GM19035 (cell line): ENCODE data around the gene MTA3.
"Not testable (repeated sequence)": the region's sequence is repeated elsewhere in the genome, so short reads cannot be mapped to it uniquely, and the experiment has no call there.

Source experiments
- ATAC-seq: cut with Tn5 transposase; IDR thresholded peaks from one replicate; pipeline ENCODE4 v1.9.1; 2021; ENCODE audit not compliant: unreplicated experiment

Gene MTA3

DNA sequence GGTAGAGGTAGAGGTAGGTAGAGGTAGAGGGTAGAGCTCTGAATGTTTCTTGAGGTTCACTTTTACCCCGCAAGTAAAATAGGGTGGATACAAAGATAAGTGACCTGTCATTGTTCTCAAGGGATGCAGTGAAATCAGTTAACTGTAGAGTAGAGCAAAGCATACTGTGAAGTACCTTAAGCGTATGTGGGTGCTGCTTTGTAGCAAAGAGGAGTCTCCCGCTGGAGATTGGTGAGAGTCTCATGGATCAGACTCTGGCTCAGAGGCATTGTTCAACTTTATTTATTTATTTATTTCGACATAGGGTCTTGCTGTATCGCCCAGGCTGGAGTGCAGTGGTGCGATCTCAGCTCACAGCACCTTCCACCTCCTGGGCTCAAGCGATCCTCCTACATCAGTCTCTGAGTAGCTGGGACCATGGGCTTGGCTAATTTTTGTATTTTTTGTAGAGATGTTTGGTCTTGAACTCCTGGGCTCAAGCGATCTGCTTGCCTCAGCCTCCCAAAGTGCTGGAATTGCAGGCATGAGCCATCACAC lies 38.7 kb downstream of the MTA3 start:
- ATAC-seq: no peak

DNA sequence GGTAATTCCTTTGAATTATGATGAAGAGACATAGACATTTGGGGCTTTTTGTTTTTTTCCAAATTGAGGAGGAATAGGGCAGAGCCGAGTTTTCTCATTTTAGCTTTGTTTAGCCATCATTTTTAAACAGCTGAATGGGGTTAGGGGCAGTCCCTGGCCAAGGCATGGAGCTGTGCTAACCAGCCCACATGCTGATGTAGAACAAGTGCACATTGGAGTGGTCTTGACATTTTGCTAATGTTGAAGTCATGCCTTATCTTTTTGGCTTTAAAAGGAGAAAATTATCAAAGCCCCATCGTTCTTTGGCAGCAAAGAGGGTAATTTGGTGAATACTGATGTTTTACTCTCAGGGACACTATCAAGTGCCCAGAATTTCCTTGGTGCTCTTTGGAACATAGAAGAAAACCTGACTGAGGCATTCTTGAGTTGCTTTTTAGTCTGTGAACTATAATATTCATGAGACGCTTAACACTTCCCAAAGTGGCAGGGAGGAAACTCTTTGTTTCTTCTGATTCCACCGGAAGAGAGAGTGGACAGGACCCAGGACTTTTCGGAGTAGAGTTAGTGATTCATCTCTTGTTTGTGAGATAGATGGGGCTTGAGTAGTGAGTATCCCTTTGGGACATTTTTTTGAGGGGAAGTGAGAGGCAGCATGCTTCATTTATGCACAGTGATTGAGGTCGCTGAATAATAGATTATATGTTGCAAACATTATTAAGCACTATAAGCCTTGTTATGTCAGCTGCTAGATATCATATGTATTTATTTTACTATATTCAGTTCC lies 45.0 kb downstream of the MTA3 start:
- ATAC-seq: no peak

DNA sequence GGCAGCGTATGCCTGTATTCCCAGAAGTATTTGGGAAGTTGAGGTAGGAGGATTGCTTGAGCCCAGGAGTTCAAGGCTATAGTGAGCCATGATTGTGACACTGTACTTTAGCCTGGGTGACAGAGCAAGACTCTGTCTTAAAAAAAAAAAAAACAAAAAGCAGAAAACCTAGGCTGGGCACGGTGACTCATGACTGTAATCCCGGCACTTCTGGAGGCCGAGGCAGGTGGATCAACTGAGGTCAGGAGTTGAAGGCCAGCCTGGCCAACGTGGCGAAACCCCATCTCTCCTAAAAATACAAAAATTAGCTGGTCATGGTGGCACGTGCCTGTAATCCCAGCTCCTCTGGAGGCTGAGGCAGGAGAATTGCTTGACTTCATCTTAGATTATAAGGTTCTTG lies 46.4 kb downstream of the MTA3 start:
- ATAC-seq: no peak

DNA sequence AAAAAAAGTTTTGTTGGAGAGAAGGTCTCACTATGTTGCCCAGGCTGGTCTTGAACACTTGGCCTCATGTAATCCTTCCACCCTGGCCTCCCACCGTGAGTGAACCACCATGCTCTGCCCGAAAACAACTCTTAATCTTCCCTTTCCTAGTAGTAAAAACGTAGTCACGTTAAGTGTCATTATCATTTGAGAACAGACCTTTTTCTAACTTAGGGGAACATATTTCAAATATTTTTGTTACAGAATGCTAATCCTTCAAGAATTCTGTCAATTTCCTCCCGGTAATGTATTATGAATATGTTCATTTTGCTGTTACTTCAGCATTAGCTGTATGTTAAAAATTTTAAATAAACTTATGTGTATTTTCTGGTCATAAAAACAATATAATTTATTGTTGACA lies 49.7 kb downstream of the MTA3 start:
- ATAC-seq: no peak

DNA sequence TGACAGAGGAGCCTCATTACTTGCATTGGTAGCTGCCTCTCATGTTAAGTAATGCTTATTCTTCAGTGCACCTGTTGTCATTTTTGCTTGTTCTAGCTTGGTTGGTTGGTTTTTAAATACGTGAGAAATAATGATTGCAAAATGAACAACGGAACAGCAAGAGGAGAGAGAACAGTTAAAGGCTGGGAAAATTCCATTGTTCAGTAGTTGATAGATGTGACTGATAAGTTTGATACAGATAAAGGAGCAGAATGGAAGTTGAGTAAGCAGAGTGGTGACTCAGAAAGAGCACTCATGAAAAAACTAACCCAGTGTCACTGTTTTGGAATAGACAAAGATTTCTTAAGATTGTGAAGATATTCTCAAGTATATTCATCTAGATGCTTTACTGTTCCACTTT lies 50.5 kb downstream of the MTA3 start:
- no peak for ATAC-seq

DNA sequence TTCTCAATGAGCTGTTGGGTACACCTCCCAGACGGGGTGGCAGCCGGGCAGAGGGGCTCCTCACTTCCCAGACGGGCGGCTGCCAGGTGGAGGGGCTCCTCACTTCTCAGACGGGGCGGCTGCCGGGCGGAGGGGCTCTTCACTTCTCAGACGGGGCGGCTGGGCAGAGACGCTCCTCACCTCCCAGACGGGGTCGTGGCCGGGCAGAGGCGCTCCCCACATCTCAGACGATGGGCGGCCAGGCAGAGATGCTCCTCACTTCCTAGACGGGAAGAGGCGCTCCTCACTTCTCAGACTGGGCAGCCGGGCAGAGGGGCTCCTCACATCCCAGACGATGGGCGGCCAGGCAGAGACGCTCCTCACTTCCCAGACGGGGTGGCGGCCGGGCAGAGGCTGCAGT lies 53.2 kb downstream of the MTA3 start:
- ATAC-seq: not testable (repeated sequence)

DNA sequence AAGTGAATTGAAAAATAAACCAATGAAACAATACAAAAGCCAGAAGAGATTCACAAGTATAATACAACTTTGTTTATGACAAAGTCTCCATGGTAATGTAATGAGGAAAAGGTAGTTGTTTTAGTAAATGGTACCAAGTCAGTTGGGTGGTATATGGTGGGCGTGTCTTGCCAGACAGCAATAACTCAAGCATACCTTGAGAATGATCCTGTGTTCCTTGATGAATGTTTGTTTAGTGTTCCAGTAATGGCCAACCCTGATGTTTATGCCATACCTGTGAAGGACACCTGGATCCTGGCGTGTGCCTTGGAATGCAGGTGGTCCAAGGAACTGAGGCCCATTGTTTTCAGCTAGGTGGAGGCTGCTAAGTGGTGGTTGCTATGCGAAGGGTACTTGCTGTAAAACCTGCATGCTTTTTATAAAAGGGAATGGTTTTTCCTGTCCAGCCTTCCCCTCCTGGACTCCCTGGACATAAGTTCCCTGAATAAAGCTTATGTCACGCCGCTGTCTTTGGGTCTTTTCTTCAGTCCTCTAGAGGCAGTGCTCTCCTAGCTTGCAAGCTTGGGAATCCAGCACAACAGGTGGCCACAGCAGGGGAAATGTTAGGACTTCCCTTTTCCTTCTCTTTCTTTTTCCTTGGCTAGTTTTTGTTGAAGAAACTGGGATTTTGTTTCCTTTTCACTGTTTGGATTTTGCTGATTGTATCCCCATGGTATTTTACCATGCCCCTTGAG lies 54.7 kb downstream of the MTA3 start:
- ATAC-seq: no peak

DNA sequence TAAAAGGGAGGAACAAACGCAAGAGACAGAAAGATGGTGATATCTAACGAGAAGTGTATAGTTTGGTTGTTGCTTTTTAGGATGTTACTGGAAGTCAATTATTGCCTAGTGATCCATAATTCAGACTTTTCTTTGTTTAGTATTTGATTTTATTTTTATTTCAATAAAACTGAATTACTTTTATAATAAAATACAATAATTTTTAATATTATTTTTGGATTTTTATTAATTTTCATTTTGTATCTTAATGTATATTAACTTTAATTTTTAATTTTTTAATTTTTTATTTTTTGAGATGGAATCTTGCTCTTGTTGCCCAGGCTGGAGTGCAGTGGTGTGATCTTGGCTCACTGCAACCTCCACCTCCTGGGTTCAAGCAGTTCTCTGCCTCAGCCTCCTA lies 55.6 kb downstream of the MTA3 start:
- no peak for ATAC-seq

DNA sequence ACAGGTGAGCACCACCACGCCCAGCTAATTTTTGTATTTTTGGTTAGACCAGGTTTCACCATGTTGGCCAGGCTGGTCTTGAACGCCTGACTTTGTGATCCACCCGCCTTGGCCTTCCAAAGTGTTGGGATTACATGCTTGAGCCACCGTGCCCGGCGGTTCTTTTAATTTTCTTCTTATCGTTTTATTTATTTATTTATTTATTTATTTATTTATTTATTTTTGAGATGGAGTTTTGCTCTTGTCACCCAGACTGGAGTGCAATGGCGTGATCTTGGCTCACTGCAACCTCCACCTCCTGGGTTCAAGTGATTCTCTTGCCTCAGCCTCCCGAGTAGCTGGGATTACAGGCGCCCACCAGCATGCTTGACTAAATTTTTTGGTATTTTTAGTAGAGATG lies 59.6 kb downstream of the MTA3 start:
- ATAC-seq: not testable (repeated sequence)

DNA sequence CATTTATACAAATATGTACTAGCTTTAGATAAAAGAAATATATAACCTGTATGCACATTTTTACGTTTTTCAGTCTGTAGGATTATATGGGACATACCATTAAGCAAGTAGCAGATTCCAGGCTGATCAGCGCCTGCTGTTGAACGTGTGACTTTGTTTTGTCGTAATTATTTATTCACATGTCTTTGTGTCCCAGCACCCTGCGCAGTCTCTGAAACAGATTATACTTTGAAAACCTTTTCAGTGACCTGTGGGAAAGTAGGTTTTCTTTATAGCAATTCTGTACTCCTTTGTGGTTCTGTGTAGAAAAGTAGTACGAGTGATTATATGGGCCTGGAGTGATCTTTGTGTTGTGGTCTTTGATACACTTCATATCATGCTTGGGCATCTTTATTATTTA lies 68.5 kb downstream of the MTA3 start:
- ATAC-seq: no peak

DNA sequence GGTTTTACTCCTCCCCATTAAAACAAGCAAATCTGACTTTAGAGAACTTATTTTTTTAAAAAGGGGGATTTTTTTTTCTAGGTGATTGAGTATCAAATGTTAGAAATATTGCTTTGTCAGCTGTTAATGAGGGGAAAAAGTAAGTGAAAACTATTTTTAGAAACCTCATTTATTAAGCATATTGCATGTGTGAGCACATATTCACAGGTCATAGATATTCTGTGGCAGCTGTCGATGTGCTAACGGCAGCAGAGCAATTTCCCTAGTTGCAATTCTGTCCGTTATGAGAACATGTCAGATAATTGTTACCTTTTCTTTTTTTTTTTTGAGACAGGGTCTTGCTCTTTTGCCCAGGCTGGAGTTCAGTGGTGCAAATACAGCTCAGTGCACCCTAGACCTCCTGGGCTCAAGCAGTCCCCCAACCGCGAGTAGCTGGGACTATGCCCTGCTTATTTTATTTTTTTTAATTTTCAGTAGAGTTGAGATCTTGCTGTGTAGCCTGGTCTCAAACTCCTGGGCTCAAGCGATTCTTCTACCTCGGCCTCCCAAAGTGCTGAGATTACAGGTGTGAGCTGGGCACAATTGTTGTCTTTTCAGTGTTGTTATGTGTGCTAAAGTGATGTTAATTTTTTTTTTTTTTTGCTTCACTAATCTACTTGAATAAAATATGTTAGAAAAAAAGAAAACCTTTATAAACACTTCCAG lies 69.8 kb downstream of the MTA3 start:
- no peak for ATAC-seq

DNA sequence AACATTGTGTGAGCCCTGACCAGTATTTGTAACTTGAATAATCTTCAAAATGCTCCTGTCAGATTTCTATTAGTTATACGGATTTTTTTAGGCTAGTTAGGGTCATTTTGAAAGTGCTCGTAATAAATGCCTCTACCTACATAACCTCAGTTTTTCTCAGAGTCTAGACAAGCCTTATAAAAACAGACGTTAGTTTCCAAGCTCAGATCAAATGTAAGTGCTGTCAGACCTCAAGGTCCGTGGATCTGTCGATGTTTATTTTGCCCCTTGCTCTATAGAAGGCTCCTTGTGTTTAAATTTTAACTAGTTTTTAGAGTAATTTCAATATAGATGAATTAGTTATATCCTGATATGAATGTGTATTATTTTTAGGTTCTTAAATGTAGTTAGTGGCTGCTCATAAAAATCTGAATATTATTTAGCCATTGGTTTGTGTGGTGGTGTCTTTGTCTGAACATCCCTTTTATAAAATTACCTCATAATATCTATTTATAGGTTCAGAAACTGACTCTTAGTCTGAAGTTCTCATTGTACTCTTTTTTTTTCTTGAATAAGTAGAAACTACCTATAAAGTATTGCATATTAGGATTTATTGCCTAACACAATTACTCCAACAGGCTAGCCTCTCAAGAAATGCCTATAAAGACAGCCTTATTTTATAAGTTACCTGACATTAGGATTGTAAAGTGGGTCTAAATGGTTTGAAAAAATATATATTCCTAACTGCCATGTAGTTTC lies 71.1 kb downstream of the MTA3 start:
- ATAC-seq: peak; percentile 68

DNA sequence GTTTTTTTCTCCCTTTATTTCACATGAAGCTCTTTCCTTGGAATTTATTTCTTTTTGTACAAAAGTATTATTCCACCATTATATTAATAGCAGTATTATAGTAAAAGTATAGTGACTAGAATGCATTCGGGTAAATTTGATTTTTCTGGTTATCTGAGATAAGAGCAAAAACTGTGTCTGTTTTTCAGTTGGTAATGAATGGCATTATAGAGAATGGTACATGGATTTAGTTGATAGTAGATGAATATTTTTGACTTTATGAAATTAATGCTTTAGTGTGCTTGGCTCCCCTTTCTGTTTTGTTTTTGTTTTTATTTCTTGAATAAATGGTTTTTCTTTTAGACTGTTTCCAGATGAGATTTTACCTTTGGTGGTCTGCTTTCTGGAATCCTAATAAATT lies 71.8 kb downstream of the MTA3 start:
- no peak for ATAC-seq

DNA sequence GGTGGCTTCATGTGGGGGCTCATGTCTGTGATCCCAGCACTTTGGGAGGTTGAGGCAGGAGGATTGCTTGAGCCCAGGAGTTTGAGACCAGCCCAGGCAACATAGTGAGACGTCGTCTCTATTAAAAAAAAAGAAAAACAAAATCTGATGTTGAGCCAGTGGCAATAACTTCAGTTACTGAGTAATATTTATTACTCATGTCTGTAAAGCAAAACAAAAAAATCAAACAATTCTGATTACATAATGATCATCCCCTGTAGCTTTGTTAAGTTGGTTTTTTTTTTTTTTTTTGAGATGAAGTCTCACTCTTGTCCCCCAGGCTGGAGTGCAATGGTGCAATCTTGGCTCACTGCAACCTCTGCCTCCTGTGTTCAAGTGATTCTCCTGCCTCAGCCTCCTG lies 73.9 kb downstream of the MTA3 start:
- not testable (repeated sequence) for ATAC-seq

DNA sequence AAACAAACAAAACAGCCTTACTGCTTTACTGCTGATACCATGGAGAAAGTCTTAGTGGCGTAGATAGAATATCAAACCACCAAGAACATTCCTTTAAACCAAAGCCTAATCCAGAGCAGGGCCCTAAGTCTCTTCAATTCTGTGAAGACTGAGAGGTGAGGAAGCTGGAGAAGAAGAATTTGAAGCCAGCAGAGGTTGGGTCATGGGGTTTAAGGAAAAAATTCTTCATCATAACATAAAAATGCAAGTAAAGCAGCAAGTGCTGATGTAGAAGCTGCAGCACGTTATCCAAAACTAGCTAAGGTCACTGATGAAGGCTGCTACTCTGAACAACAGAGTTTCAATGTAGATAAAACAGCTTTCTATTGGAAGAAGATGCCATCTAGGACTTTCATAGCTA lies 77.1 kb downstream of the MTA3 start:
- ATAC-seq: no peak

DNA sequence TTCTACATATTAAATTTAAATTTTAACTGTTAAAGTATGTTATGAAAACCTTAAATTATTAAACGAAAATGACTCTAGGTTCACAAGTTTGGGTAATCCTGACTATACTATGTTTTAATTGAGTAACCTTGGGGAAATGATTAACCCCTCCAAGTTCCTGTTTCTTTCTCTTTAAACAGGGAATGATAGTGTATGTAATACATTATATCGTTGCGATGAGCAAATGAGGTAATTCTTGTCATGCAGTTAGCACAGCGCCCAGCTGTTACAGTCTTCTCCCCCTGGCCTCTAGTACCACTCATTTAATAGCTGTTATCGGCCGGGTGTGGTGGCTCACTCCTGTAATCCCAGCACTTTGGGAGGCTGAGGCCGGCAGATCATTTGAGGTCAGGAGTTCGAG lies 80.4 kb downstream of the MTA3 start:
- ATAC-seq: no peak

DNA sequence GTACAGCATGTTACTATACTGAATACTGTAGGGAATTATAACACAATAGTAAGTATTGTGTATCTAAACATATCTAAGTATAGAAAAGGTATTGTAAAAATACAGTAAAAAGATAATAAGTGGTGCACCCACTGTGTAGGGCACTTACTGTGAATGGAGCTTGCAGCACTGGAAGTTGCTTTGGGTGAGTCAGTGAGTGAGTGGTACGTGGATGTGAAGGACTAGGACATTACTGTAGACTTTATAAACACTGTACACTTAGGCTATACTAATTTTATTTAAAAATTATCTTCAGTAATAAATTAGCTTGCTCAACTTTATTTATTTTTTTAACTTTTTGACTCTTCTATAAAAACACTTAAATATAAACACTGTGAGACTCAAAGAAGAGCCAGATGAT lies 82.6 kb downstream of the MTA3 start:
- no peak for ATAC-seq

DNA sequence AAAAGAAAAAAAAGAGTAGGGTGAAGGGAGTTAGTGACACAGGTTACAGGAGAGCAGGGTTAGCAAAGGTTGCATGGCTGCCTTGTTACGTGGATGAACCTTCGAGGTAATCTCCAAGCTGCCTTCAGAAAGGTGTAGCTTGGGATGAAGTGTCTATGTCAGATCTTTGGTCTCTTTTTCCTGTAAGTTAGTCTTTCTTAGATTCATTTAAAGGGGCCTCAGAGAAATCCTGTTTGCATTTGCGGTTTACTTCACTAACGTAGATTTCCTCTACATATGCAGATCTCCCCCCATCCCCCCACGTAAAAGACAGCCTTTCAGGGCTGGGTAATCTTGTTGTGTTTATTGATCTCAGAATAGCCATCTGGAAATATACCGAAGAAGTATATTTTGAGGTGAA lies 83.7 kb downstream of the MTA3 start:
- no peak for ATAC-seq

DNA sequence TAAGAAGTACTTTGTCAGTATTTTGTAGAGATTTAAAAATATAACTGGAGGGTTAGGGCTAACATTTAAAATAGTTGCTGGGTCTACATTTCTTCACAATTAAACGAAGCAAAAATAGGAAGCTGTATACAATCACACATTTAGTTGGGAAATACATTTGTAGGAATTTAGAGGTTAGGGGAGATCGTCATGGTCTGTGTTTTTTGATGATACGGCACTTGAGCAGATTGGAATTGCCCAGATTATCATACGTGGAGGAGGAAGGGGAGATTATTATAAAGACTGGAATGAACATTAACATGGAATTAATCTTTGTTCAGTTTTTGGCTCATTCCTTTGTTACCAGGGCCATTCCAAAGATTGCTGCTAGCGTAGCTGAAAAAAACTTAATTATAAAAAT lies 84.6 kb downstream of the MTA3 start:
- no peak for ATAC-seq

DNA sequence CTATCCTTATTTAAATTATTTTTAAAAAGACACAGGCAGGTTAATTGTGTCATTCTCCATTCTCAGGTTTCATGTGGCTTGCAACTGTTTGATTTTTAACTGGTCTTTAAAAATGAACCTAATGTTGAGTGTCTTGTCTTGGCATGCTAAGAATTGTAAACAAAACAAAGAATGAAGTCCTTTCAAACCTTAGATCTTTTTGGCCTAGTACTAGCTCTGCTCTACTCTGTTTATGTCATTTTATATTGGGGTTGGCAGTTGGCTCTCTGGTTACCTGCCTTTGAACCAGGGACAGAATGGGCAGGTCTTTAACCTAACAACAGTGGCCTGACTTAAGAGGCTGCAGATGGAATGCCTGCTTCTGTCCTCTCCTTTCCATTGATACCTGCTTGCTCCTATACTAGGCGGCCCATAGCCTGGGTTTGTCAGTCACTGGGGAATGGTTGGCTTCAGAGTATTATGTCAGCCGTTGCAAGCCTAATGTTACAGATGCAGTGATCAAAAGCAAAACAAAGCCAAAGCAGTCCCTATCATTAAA lies 85.5 kb downstream of the MTA3 start:
- ATAC-seq: no peak

DNA sequence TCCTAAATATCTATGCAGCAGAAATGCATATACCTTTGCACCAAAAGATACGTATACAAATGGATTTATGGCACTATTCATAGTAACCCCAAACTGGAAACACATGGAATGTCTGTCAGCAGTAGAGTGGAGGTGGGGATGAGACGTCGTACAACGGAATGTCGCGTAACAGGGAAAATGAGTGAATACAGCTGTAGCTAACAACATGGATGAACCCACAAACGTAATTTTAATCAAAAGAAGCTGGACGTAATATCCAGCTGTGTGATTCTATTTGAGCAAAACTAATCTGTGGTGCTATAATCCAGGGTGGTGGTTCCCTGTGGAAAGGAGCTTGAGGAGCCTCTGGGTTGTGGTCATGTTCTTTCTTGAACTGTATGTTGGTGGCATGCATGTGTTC lies 89.9 kb downstream of the MTA3 start:
- no peak for ATAC-seq
